CD4-positive, alpha-beta T cell (primary cell): ENCODE measurements around the gene TPPP. TPM values are rescaled to one million over a fixed set of nuclear protein-coding genes. Genes with fewer than 3 reads are reported as not detected.
"Not testable (repeated sequence)": the region's sequence is repeated elsewhere in the genome, so short reads cannot be mapped to it uniquely, and the experiment has no call there.

Source experiments
- ATAC-seq: fragments of 200-7000 bp; cut with Tn5 transposase; one replicate; pipeline ENCODE4 v1.10.0; 2022; ENCODE audit warnings: mild to moderate bottlenecking; ENCODE audit not compliant: poor library complexity
- CTCF ChIA-PET: fragments of 350-600 bp; sonication (Branson Sonifier 250); formaldehyde crosslinking; loops from one replicate; lab custom pipeline; 2021; ENCODE audit warnings: antibody characterized with exemption, inconsistent platforms; lab: Charles Lee
- POLR2A ChIA-PET: fragments of 350-600 bp; sonication (Branson Sonifier 250); formaldehyde crosslinking; loops from one replicate; lab custom pipeline; 2021; ENCODE audit warnings: antibody characterized with exemption, inconsistent platforms; lab: Charles Lee
- DNase-seq, 14 experiments: peaks; one replicate each; pipeline ENCODE4 v3.0.0-alpha.2; 2013 to 2020; ENCODE audit warnings: mixed read lengths in 2 of 14
- H3K27ac ChIP-seq, 2 donors: one replicate each; pipeline versions ENCODE4 v1.5.1 to v1.7.0; 2013; ENCODE audit warnings: low read length in 2 of 2, low read depth in 1 of 2, mild to moderate bottlenecking in 1 of 2
- H3K27me3 ChIP-seq, 2 experiments: 1 replicate in 1 of 2; 2 replicates in 1 of 2; pipeline versions ENCODE4 v1.6.1 to v1.7.0; 2013; ENCODE audit warnings: low read length in 2 of 2, control low read depth in 1 of 2, mild to moderate bottlenecking in 1 of 2, moderate library complexity in 1 of 2; ENCODE audit not compliant: insufficient read depth in 2 of 2, control insufficient read depth in 1 of 2
- H3K36me3 ChIP-seq: one replicate; pipeline ENCODE4 v1.6.1; 2013; ENCODE audit warnings: low read length, control low read depth; ENCODE audit not compliant: insufficient read depth
- H3K4me1 ChIP-seq: one replicate; pipeline ENCODE4 v1.6.1; 2013; ENCODE audit warnings: low read length, control low read depth; ENCODE audit not compliant: insufficient read depth
- H3K4me3 ChIP-seq: one replicate; pipeline ENCODE4 v1.5.1; 2013; ENCODE audit warnings: mild to moderate bottlenecking, low read length, moderate library complexity
- H3K9me3 ChIP-seq, 2 experiments: 1 replicate in 1 of 2; 2 replicates in 1 of 2; pipeline versions ENCODE4 v1.6.1 to v1.7.0; 2013; ENCODE audit warnings: low read length in 2 of 2, mild to moderate bottlenecking in 2 of 2, control low read depth in 1 of 2, moderate library complexity in 1 of 2; ENCODE audit not compliant: control insufficient read depth in 1 of 2, insufficient read depth in 1 of 2
- H3K27ac Mint-ChIP-seq: one replicate; pipeline ENCODE4 v1.8.0; 2020; ENCODE audit warnings: mixed read lengths
- H3K27me3 Mint-ChIP-seq: one replicate; pipeline ENCODE4 v1.8.0; 2021; ENCODE audit warnings: mixed read lengths
- H3K36me3 Mint-ChIP-seq: one replicate; pipeline ENCODE4 v1.8.0; 2021; ENCODE audit warnings: low read depth, mixed read lengths
- H3K4me1 Mint-ChIP-seq: one replicate; pipeline ENCODE4 v1.8.0; 2021; ENCODE audit warnings: low read depth, mixed read lengths
- H3K4me3 Mint-ChIP-seq: one replicate; pipeline ENCODE4 v1.8.0; 2020; ENCODE audit warnings: mild to moderate bottlenecking, mixed read lengths
- H3K9me3 Mint-ChIP-seq: one replicate; pipeline ENCODE4 v1.8.0; 2020; ENCODE audit warnings: mixed read lengths
- intact Hi-C, 2 experiments: fragments of 100-400 bp; cut with DNase I in 1 of 2; cut with micrococcal nuclease in 1 of 2; formaldehyde crosslinking; loops; one replicate each; pipeline versions ENCODE4 v1.15.1 to v1.9.0; 2023 to 2025; cut with DNase I, micrococcal nuclease
- polyA plus RNA-seq, 2 donors: library from polyadenylated mRNA; unstranded; fragments of 120-200 nt; gene quantifications; one replicate each; pipeline ENCODE4 v1.2.1, GENCODE V29; 2013
- total RNA-seq, 174 experiments: library from RNA in 2 of 174; stranded (reverse) in 2 of 174; gene quantifications; one replicate each; pipeline ENCODE4 v1.2.3 and lab custom pipeline; 2021 to 2026

Gene TPPP
- 1 to 10 TPM; 8.2 to 8.5 TPM for total RNA-seq
- polyA plus RNA-seq (2013, experiment 1 of 2), result 2.3 TPM
- polyA plus RNA-seq (2013, experiment 2 of 2), result 1.9 TPM
- 0.09 to 103 (median 3.7) reads per million in 172 experiments for total RNA-seq (lab: John Stamatoyannopoulos, UW)

DNA sequence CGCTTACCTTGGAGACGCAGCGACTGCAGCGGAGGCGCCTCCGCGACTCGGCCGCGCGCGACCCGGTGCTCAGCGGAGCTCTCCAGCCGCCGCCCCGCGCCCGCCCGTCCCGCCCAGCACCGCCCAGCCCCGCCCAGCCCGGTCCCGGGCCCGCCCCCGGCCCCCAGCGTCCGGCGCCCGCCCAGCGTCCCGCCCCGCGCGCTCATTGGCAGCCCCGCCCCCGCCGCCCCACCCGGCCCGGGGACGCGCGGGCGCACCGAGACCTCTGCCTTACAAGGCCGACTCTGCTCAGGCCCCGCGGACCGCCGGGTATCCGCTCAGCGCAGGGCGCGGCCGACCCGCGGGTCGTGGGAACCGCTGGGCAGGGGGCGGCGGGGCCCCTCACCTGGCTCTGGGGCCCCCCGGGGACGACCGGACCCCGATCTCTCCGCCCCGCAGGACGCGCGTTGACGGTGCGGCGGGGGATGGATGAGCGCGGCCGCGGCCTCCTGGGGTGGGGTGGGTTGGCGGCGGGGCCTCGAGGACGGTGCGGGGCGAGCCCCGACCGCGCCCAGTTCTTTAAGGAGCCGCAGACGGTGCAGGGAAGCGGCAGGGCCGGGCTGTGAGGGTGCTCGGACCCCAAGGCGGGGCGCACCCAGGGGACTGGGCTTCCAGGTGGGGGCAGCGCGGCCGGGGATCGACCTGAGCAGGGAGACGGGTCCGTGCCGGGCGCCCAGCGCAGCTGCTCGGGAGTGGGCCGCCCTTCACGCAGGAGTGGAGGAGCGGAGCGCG is at the start of gene TPPP:
TPPP (minus strand) TSS at position 82 of the 771 bp plus-strand sequence. CDS start 15,292 bp downstream, outside the sequence.
- peak; percentile 82 for ATAC-seq
- H3K36me3 Mint-ChIP-seq, H3K27me3 ChIP-seq, H3K27me3 Mint-ChIP-seq, H3K9me3 ChIP-seq, CTCF ChIA-PET, H3K27ac ChIP-seq, H3K27ac Mint-ChIP-seq, H3K9me3 Mint-ChIP-seq, H3K36me3 ChIP-seq, H3K4me1 Mint-ChIP-seq: not testable (repeated sequence)
- peak; percentile 55 to 90 (median 82) for DNase-seq
- Histone ChIP-seq H3K4me1 (peaks cover 13% of the 10 kb centered on the region), H3K4me3 (peak within 1 kb of the TSS; percentile 59)
- peak within 1 kb of the TSS; percentile 34 for H3K4me3 Mint-ChIP-seq
- POLR2A ChIA-PET, result interaction anchor here (1.0 kb wide), 2 partner anchors 65 to 199 kb away, joined by 3 to 5 read pairs; partner anchors contain the start of genes BRD9 and TRIP13
- intact Hi-C loops, result loop anchor here in 1 of 2 experiments (2.0 kb wide), 1 partner anchor 91 kb away; the partner anchor contains the start of gene ZDHHC11B

DNA sequence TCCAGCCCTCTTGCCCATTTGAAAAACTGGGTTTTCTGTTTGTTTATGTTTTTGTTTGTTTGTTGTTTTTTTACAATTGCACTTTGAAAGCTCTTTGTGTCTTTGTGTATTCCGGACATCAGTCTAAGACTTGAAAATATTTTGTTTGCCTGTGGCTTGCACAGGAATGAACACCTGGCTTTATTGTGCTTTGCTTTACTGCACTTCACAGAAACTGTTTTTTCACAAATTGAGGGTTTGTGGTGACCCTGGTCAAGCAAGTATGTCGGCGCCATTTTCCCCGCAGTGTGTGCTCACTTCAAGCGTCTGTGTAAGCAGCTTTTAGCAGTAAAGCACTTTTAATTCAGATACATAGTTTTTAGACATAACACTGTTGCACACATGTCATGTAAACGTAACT is 49.1 kb upstream of the TPPP start:
- intact Hi-C loops, result loop anchor here in 1 of 2 experiments (5.0 kb wide), 1 partner anchor 90 kb away; no protein-coding TSS in a partner anchor
- H3K27me3 Mint-ChIP-seq, H3K27ac Mint-ChIP-seq, H3K36me3 Mint-ChIP-seq, H3K27ac ChIP-seq, H3K4me3 ChIP-seq, H3K4me3 Mint-ChIP-seq, H3K4me1 Mint-ChIP-seq, POLR2A ChIA-PET, H3K36me3 ChIP-seq, ATAC-seq, H3K9me3 Mint-ChIP-seq, H3K9me3 ChIP-seq, H3K4me1 ChIP-seq, H3K27me3 ChIP-seq, DNase-seq, CTCF ChIA-PET: not testable (repeated sequence)

DNA sequence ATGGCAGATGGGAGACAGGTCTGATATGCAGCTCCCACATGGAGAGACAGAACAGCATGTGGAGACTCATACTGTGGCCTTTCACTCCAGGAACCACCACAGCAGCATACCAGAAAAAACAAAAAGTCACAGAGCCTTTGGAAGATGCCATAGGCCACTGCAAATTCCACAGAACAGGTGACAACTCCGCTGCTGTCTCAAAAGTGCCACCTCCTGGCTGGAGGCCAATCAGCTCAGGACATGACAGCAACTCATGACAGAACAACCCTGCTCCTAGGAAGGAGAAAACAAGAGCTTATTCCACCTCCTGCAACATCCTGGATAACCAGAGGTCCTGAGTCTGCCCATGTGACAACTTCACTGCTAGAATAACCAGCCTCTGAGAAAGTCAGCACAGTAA is 41.0 kb upstream of the TPPP start:
- DNase-seq, H3K4me3 ChIP-seq, H3K9me3 ChIP-seq, H3K4me1 Mint-ChIP-seq, H3K9me3 Mint-ChIP-seq, H3K36me3 ChIP-seq, H3K4me3 Mint-ChIP-seq, H3K27ac Mint-ChIP-seq, POLR2A ChIA-PET, H3K27me3 ChIP-seq, ATAC-seq, H3K4me1 ChIP-seq, H3K27ac ChIP-seq, CTCF ChIA-PET, H3K36me3 Mint-ChIP-seq: not testable (repeated sequence)
- intact Hi-C loops, result loop anchor here in 1 of 2 experiments (5.0 kb wide), 1 partner anchor 93 kb away; no protein-coding TSS in a partner anchor
- peaks cover 30% of the 10 kb centered on the region for H3K27me3 Mint-ChIP-seq

DNA sequence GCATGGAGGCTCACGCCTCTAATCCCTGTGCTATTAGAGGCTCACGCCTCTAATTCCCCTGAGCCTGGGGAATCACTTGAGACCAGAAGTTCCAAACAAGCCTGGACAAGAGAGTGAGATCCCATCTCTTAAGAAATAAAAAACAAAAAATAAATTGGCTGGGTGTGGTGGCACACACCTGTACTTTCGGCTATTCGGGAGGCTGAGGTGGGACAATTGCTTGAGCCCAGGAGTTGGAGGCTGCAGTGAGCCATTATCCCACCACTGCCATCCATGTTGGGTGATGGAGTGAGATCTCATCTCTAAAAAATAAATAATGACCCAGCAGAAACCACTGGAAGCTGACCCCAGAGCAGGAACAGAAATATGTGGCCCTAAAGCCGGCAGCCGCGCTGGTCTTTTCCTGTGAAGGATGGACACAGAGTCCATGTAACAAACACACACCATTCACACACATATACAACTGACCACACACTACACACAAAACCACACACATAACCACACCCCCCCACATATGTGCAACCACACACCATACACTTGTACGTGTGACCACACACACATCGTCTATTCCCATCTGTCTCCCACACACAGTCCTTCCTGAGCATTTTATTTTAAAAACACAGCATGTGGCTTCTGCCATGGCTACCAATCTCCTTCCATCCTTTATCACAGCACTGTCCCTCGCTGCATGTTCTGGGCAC is 39.8 kb upstream of the TPPP start:
- H3K4me1 ChIP-seq, H3K36me3 Mint-ChIP-seq, H3K9me3 ChIP-seq, H3K9me3 Mint-ChIP-seq, H3K27ac ChIP-seq, H3K36me3 ChIP-seq, H3K27ac Mint-ChIP-seq, DNase-seq, CTCF ChIA-PET, H3K27me3 ChIP-seq, POLR2A ChIA-PET, H3K4me3 Mint-ChIP-seq, ATAC-seq, H3K4me1 Mint-ChIP-seq, H3K4me3 ChIP-seq: not testable (repeated sequence)
- intact Hi-C loops, result loop anchor here in 1 of 2 experiments (5.0 kb wide), 1 partner anchor 94 kb away; no protein-coding TSS in a partner anchor
- H3K27me3 Mint-ChIP-seq, result peaks cover 30% of the 10 kb centered on the region

DNA sequence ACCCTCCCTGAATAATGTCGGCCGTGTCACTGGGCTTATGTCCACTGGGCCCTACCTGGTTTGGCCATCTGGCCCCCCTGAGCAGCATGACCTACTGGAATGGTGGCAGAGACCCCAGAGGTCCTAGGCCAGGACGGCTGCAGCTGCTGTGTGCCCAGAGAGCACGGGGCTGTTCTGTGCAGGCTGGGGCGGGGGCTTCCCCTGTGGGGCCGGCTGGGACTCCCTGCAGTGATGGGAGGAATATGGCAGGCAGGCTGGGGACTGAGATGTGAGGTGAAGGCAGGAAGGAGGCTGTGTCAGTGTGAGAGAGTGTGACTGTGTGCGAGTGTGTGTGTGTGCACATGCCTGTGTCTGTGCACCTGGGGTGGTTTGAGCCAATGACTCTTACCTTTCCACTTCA is 36.1 kb upstream of the TPPP start:
- not testable (repeated sequence) for DNase-seq

DNA sequence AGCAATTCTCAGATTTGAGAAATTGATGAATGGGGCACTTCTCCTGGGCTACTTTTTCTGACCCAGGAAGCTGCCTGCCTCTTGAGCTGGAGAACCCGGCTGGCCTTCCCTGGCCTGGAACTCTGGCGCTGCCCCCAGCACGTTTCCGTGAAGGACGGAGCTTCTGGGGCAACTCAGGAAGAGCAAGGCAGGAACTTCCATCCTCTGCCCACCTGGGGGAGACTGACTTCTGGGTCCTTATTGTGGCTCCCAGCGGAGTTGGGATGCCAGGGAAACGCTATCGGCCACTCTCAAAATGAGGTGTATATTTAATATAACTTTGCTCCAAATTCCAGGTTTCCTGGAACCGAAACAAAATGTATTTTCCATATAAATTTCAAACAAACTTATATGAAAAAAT is 33.9 kb upstream of the TPPP start:
- H3K4me1 ChIP-seq, POLR2A ChIA-PET, H3K36me3 Mint-ChIP-seq, CTCF ChIA-PET, H3K4me3 ChIP-seq, H3K9me3 Mint-ChIP-seq, H3K4me3 Mint-ChIP-seq, H3K27ac Mint-ChIP-seq, H3K36me3 ChIP-seq, ATAC-seq, H3K27ac ChIP-seq, H3K4me1 Mint-ChIP-seq, H3K27me3 ChIP-seq, DNase-seq, H3K9me3 ChIP-seq: not testable (repeated sequence)
- intact Hi-C loops, result loop anchor here in 1 of 2 experiments (5.0 kb wide), 1 partner anchor 90 kb away; no protein-coding TSS in a partner anchor
- H3K27me3 Mint-ChIP-seq, result peaks cover 21% of the 10 kb centered on the region

More for the DNA sequence above, 36.1 kb upstream of the TPPP start:
- H3K36me3 ChIP-seq, H3K36me3 Mint-ChIP-seq, H3K4me1 ChIP-seq, CTCF ChIA-PET, ATAC-seq, H3K4me1 Mint-ChIP-seq, H3K4me3 ChIP-seq, H3K9me3 ChIP-seq, POLR2A ChIA-PET, H3K9me3 Mint-ChIP-seq, H3K27ac Mint-ChIP-seq, H3K27me3 ChIP-seq, H3K27ac ChIP-seq, H3K4me3 Mint-ChIP-seq: not testable (repeated sequence)
- peaks cover 26% of the 10 kb centered on the region for H3K27me3 Mint-ChIP-seq
- intact Hi-C loops, result loop anchor here in 1 of 2 experiments (5.0 kb wide), 1 partner anchor 88 kb away; no protein-coding TSS in a partner anchor
